Osteoblast (primary cell): ENCODE data around the gene C19orf67. TPM values are rescaled to one million over a fixed set of nuclear protein-coding genes. Genes with fewer than 3 reads are reported as not detected.

Source experiments
- DNase-seq: peaks from one replicate; pipeline ENCODE4 v3.0.0; 2011; ENCODE audit warnings: low spot score, mixed read lengths; ENCODE audit not compliant: insufficient read length; ENCODE audit errors: missing footprints
- H2AFZ ChIP-seq: 2 replicates; pipeline ENCODE4 v1.6.0; 2011; ENCODE audit warnings: mild to moderate bottlenecking, low read length
- H3K27ac ChIP-seq: 2 replicates; pipeline ENCODE4 v1.5.1; 2011; ENCODE audit warnings: mild to moderate bottlenecking, low read depth, low read length, moderate library complexity
- H3K27me3 ChIP-seq: 2 replicates; pipeline ENCODE4 v1.6.0; 2012; ENCODE audit warnings: mild to moderate bottlenecking, control low read depth, inconsistent platforms, low read length, moderate library complexity; ENCODE audit not compliant: insufficient read depth
- H3K36me3 ChIP-seq: 2 replicates; pipeline ENCODE4 v1.5.1; 2011; ENCODE audit warnings: mild to moderate bottlenecking, low read length, control low read depth, moderate library complexity; ENCODE audit not compliant: insufficient read depth
- H3K4me1 ChIP-seq: 2 replicates; pipeline ENCODE4 v1.5.1; 2011; ENCODE audit warnings: mild to moderate bottlenecking, low read length, control low read depth, moderate library complexity; ENCODE audit not compliant: insufficient read depth
- H3K4me2 ChIP-seq: 2 replicates; pipeline ENCODE4 v1.6.0; 2011; ENCODE audit warnings: mild to moderate bottlenecking, low read length; ENCODE audit not compliant: insufficient read depth
- H3K4me3 ChIP-seq: fragments of 200-600 bp; sonication (generic); 3 replicates; pipeline ENCODE4 v1.5.1; 2012; ENCODE audit warnings: mild to moderate bottlenecking, low read length, inconsistent platforms; ENCODE audit not compliant: insufficient read depth
- H3K79me2 ChIP-seq: 2 replicates; pipeline ENCODE4 v1.6.0; 2012; ENCODE audit warnings: mild to moderate bottlenecking, low read length, control low read depth, inconsistent platforms; ENCODE audit not compliant: insufficient read depth
- H3K9me3 ChIP-seq: 2 replicates; pipeline ENCODE4 v1.5.1; 2011; ENCODE audit warnings: low read depth, low read length, control low read depth
- H4K20me1 ChIP-seq: 2 replicates; pipeline ENCODE4 v1.6.0; 2012; ENCODE audit warnings: mild to moderate bottlenecking, low read length, control low read depth; ENCODE audit not compliant: insufficient read depth
- CTCF ChIP-seq: IDR thresholded peaks from 2 replicates; pipeline ENCODE4 v1.5.1; 2011; ENCODE audit warnings: mild to moderate bottlenecking, low read depth, low read length, moderate library complexity; ENCODE audit errors: extremely low read depth
- total RNA-seq: library from RNA; depleted of rRNA; stranded (reverse); fragments of >200 nt; gene quantifications from 2 replicates; pipeline ENCODE4 v1.2.3, GENCODE V29; 2012

C19orf67 gene
- total RNA-seq, 1 donor, result not detected

- H3K4me1 ChIP-seq, result peaks cover 15% of the 10 kb centered on the region
- no peak overlapping the region for H3K4me2 ChIP-seq
- H3K27me3 ChIP-seq, result no peaks in the 10 kb centered on the region
- H3K27ac ChIP-seq, result no peak overlapping the region
- H3K79me2 ChIP-seq, result no peaks in the 10 kb centered on the region
- DNase-seq, result no peak
- H3K9me3 ChIP-seq, result no peaks in the 10 kb centered on the region
- peaks cover 3% of the 10 kb centered on the region for H3K36me3 ChIP-seq
- no peak overlapping the region for H3K4me3 ChIP-seq
- H2AFZ ChIP-seq, result no peak overlapping the region
- H4K20me1 ChIP-seq, result no peaks in the 10 kb centered on the region
- TF ChIP-seq CTCF, result no peak
Measured at GRCh38 chr19:14122924-14123323, 37.3 kb upstream of the C19orf67 start.

- peaks cover 28% of the 10 kb centered on the region for H3K4me1 ChIP-seq
- no peaks in the 10 kb centered on the region for H3K9me3 ChIP-seq
- peaks cover 3% of the 10 kb centered on the region for H3K36me3 ChIP-seq
- no peak overlapping the region for H3K27ac ChIP-seq
- DNase-seq, result peak; percentile 51
- H3K4me3 ChIP-seq, result no peak overlapping the region
- H3K79me2 ChIP-seq, result peaks cover 19% of the 10 kb centered on the region
- no peak for TF ChIP-seq CTCF
- H4K20me1 ChIP-seq, result peaks cover 10% of the 10 kb centered on the region
- H3K4me2 ChIP-seq, result no peak overlapping the region
- H3K27me3 ChIP-seq, result no peaks in the 10 kb centered on the region
- H2AFZ ChIP-seq, result no peak overlapping the region
Measured at GRCh38 chr19:14120497-14120780, 34.9 kb upstream of the C19orf67 start.

GRCh38 chr19:14119644-14120496 is 34.3 kb upstream of the C19orf67 start:
- H4K20me1 ChIP-seq, result peaks cover 10% of the 10 kb centered on the region
- H3K4me3 ChIP-seq, result no peak overlapping the region
- H3K79me2 ChIP-seq, result peaks cover 25% of the 10 kb centered on the region
- H3K27me3 ChIP-seq, result no peaks in the 10 kb centered on the region
- H3K27ac ChIP-seq, result peak overlapping the region; percentile 99
- no peak overlapping the region for H2AFZ ChIP-seq
- DNase-seq, result peak; percentile 81
- no peaks in the 10 kb centered on the region for H3K9me3 ChIP-seq
- H3K4me1 ChIP-seq, result peaks cover 31% of the 10 kb centered on the region
- H3K36me3 ChIP-seq, result no peaks in the 10 kb centered on the region
- TF ChIP-seq CTCF, result no peak
- H3K4me2 ChIP-seq, result peak overlapping the region; percentile 94

- H3K79me2 ChIP-seq, result peaks cover 32% of the 10 kb centered on the region
- peaks cover 31% of the 10 kb centered on the region for H3K4me1 ChIP-seq
- H4K20me1 ChIP-seq, result peaks cover 10% of the 10 kb centered on the region
- peak overlapping the region; percentile 99 for H3K27ac ChIP-seq
- H3K27me3 ChIP-seq, result no peaks in the 10 kb centered on the region
- no peak for TF ChIP-seq CTCF
- H3K9me3 ChIP-seq, result no peaks in the 10 kb centered on the region
- peak overlapping the region; percentile 72 for H3K4me3 ChIP-seq
- peak overlapping the region; percentile 97 for H2AFZ ChIP-seq
- H3K4me2 ChIP-seq, result peak overlapping the region; percentile 94
- no peaks in the 10 kb centered on the region for H3K36me3 ChIP-seq
- DNase-seq, result peak; percentile 78
Measured at GRCh38 chr19:14119146-14119545, 33.6 kb upstream of the C19orf67 start.
